Stimulated activated CD4-positive, alpha-beta T cell treated with anti-CD3 and anti-CD28 coated beads, Interleukin-15, amount 100 ng/mL, for 48 hours (primary cell): ENCODE results near the gene TRAPPC3L.
"Not testable (repeated sequence)": the region's sequence is repeated elsewhere in the genome, so short reads cannot be mapped to it uniquely, and the experiment has no call there.

Experiments used
- DNase-seq, 2 donors: peaks; one replicate each; pipeline ENCODE4 v3.0.0-alpha.2; 2020; ENCODE audit warnings: low read depth in 2 of 2

TRAPPC3L gene

GRCh38 chr6:116513224-116513875 lies 32.1 kb downstream of the TRAPPC3L start:
- no peak for DNase-seq

GRCh38 chr6:116512734-116513133 lies 32.8 kb downstream of the TRAPPC3L start:
- DNase-seq: no peak

- no peak for DNase-seq
Measured at GRCh38 chr6:116512111-116512559, 33.3 kb downstream of the TRAPPC3L start.

DNA sequence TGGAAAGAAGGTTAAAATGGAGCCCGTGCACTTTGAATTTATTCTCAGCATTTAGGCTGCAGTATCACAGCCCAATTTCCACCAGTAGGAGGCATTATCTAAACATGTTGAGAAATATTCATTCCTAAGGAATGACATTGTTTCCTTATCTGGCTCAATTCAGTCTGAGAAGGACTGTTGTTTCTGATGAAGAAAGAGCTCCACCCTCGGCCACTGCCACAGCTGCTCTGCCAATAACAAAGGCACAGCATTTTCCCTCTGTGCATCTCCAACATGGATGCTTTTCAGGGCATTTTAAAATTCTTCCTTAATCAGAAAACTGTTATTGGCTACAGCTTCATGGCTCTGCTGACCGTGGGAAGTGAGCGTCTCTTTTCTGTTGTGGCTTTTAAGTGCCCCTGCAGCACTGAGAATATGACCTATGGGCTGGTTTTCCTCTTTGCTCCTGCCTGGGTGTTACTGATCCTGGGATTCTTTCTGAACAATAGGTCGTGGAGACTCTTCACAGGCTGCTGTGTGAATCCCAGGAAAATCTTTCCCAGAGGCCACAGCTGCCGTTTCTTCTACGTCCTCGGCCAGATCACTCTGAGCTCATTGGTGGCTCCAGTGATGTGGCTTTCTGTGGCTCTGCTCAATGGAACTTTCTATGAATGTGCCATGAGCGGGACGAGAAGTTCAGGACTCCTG lies 33.9 kb downstream of the TRAPPC3L start, which contains the start of gene CALHM5:
CALHM5 (plus strand) TSS at position 216 of the 687 bp plus-strand sequence; CDS start at position 274, 58 bp downstream.
- no peak for DNase-seq

DNA sequence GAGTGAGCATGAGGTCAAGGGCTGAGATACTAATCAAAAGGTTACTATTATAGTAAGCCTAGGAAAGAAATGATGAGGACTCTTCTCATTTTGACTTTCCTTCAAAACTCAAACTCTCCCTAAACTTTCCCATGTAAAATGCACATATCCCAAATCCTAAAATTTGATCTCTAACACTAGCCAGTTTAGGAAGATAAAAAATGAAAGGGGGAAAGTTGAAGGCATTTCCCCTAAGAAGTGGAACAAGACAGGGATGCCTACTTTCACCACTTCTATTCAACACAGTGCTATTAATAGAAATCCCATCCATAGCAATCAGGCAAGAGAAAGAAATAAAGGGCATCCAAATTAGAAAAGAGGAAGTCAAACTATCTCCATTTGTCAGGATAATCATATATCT lies 37.0 kb downstream of the TRAPPC3L start:
- no peak for DNase-seq

GRCh38 chr6:116507324-116507723 lies 38.2 kb downstream of the TRAPPC3L start:
- no peak for DNase-seq

DNA sequence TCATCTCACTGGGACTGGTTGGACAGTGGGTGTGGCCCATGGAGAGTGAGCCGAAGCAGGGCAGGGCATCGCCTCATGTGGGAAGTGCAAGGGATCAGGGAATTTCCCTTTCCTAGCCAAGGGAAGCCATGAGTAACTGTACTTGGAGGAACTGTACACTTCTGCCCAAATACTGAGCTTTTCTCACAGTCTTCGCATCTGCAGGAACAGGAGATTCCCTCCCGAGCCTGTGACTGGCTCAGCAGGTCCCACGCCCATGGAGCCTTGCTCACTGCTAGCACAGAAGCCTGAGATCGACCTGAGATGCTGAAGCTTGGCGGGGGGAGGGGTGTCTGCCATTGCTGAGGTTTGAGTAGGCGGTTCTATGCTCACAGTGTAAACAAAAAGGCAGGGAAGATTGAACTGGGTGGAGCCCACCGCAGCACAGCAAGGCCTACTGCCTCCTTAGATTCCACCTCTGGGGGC lies 44.5 kb downstream of the TRAPPC3L start:
- no peak for DNase-seq

- DNase-seq: no peak
Measured at GRCh38 chr6:116497113-116497676, 48.3 kb downstream of the TRAPPC3L start.

DNA sequence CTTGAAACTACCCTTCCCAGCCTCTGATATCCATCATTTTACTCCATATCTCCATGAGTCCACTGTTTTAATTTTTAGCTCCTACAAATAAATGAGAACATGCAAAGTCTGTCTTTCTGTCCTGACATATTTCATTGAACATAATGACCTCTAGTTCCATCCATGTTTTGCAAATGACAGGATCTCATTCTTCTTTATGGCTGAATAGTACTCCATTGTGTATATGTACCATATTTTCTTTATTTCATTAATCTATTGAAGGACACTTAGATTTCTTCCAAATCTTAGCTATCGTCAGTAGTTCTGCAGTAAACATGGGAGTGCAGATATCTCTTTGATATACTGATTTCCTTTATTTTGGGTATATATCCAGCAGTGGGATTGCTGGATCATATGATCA lies 50.3 kb downstream of the TRAPPC3L start:
- not testable (repeated sequence) for DNase-seq

DNA sequence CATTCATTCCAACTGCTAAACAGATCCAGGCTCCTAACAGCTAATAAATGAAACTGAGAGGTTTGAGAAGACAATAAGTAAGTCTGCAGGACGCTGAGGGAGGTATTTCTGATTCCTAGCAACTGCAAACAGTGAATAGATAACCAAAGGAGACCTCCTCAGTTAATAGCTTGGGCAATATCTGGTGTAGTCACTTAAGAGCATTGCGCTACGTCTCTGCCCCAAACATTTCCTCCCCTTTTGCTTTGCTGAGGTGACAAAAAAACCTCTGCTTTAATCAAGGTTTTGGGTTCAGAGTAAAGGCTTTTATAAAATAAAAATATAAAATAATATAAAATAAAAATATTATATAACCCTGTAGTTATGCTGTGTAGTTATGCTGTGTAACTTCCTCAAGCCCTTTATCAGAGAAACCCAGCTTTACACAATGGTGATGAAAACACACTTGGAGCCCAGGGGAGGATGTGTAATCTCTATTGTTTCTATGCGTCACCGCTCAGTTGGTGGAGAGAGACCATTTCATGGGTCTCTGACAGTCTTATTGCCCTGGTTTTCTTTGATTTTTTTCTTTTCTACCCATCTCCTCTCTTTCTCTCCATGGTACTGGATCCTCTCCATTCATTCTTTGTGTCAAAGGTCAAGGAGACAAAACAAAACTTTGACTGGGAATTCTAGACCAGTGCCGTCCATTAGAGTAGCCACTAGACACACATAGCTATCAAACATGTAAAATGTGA lies 53.0 kb downstream of the TRAPPC3L start:
- DNase-seq: no peak

- no peak for DNase-seq
Measured at GRCh38 chr6:116491610-116492330, 53.7 kb downstream of the TRAPPC3L start.

- no peak for DNase-seq
Measured at GRCh38 chr6:116485559-116486184, 59.8 kb downstream of the TRAPPC3L start.

DNA sequence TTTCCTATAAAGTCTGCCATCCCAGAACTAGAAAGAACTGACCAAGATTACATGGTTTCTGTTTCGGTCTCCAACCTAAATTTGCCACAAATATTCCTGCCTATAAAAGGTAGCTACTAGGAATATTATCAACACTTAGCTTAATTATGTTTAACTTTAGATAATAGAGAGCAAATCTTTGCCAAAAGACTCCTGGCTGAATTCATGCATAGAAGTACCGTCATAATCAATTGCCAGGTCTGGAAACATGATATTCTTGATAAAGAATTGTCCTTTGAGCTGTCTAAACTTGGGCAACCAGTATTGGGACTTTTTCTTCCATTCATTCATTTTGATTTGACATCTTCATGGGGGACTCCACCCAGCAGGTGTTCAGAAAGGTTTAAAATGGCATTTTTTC lies 61.9 kb downstream of the TRAPPC3L start:
- DNase-seq: no peak

DNA sequence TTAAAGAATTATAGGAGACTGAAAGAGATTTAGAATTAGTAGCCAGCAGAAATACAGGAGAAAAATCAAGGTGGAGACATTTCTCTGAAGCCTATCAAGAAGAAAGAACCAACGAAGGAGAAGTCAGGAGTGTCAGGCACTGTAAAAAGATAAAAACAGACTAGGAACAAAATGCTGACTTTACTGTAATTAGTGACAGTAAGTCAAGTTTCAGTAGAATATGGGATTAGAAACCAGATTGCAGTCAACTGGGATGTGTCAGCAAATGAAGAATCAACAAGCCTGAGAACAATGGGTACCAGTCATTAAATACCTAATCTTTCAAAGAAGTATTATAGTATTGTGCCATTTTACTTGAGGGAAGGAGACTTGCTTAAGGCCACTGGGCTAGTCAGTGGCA lies 62.7 kb downstream of the TRAPPC3L start:
- no peak for DNase-seq

GRCh38 chr6:116476002-116476678 lies 69.3 kb downstream of the TRAPPC3L start:
- DNase-seq: no peak

- DNase-seq: no peak
Measured at GRCh38 chr6:116475141-116475540, 70.3 kb downstream of the TRAPPC3L start.

DNA sequence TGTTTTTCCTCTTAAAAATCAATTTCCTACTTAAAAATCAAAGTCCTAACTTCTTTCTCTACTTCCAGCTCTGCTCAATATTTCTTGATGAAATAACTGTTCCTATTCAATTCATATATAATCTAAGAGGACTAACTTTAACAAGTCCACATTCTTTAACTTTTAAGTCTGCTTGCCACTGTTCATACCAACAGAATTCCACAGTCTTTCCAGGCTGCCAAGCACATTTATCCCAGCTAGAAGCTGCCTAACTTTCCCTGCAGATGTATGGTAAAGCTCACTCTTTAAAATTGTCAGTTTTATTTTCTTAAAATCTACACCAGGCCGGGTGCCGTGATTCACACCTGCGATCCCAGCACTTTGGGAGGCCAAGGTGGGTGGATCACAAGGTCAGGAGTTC lies 72.8 kb downstream of the TRAPPC3L start:
- DNase-seq: no peak

DNA sequence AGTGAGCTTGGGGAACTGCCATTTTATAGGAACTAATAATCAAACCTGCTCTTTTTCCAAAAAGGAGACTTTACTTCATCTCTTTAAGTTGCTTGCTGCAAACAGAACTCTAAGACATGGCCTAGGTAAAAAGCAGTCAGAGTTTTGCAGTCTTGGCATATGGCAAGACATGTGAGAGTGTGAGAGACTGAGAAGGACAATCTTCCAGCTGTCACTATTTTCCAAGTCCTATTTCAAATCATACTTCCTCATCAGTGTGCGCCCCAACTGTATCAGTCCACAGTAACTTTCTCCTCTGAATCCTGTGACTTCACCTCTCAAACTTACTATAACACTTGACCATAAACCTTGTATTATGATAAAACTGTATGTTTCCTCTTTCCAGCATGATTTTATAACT lies 74.0 kb downstream of the TRAPPC3L start:
- DNase-seq: no peak

DNA sequence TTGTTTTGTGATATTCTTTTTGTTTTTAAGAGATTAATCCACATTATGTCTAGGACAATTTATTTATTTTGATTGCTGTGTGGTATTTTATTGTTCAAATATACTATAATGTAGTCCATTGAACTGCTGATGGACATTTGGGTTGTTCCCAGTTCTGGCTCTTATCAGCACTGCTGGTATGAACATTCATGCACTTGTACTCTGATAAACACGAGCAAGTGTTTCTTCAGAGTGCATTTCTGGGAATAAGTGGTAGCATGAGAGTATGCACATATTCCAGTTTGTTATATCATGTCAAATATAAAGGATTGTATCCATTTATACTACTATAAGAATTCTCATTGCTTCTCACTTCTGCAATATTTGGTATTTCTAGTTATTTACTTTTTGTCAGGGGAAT lies 77.2 kb downstream of the TRAPPC3L start:
- no peak for DNase-seq

DNA sequence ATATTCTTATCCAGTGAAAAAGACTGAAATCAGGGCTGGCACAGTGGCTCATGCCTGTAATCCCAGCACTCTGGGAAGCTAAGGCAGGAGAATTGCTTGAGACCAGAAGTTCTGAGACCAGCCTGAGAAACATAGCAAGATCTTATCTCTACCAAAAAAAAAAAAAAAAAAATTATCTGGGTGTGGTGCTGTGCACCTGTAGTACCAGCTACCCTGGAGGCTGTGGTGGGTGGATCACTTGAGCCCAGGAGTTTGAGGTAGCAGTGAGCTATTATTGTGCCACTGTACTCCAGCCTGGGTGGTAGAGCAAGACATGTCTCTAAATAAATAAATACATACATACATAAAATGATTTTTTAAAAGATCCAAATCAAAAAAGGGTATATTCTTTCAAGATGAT lies 78.0 kb downstream of the TRAPPC3L start:
- DNase-seq: no peak

- DNase-seq: no peak
Measured at GRCh38 chr6:116467096-116467495, 78.4 kb downstream of the TRAPPC3L start.
